Natural killer cell (primary cell): ENCODE measurements around the gene PPP1R1B. TPM values are rescaled to one million over a fixed set of nuclear protein-coding genes. Genes with fewer than 3 reads are reported as not detected.

ENCODE experiments used
- ATAC-seq, 3 donors: fragments of 150-1000 bp in 2 of 3; fragments of 200-7000 bp in 1 of 3; cut with Tn5 transposase; 1 replicate in 1 of 3; 2 replicates in 2 of 3; pipeline ENCODE4 v1.10.0; 2021; ENCODE audit warnings: mild to moderate bottlenecking in 2 of 3, moderate library complexity in 2 of 3
- DNase-seq, 2 donors: peaks; one replicate each; pipeline versions ENCODE4 v3.0.0 to v3.0.0-alpha.2; 2013 to 2021; ENCODE audit warnings: mixed read lengths in 1 of 2
- H3K27ac ChIP-seq: one replicate; pipeline ENCODE4 v1.5.1; 2013; ENCODE audit warnings: mild to moderate bottlenecking, low read length
- H3K27me3 ChIP-seq: one replicate; pipeline ENCODE4 v1.6.1; 2013; ENCODE audit warnings: low read length; ENCODE audit not compliant: control insufficient read depth, insufficient read depth
- H3K36me3 ChIP-seq: one replicate; pipeline ENCODE4 v1.6.1; 2013; ENCODE audit warnings: low read length; ENCODE audit not compliant: control insufficient read depth, insufficient read depth
- H3K4me1 ChIP-seq: one replicate; pipeline ENCODE4 v1.6.1; 2013; ENCODE audit warnings: low read length; ENCODE audit not compliant: control insufficient read depth, insufficient read depth
- H3K4me3 ChIP-seq: one replicate; pipeline ENCODE4 v1.5.1; 2013; ENCODE audit warnings: low read length
- H3K9me3 ChIP-seq: one replicate; pipeline ENCODE4 v1.6.1; 2013; ENCODE audit warnings: low read length; ENCODE audit not compliant: control insufficient read depth, insufficient read depth
- H3K27ac Mint-ChIP-seq, 2 donors: one replicate each; pipeline ENCODE4 v1.8.0; 2022; ENCODE audit warnings: mild to moderate bottlenecking in 2 of 2, mixed read lengths in 2 of 2, moderate library complexity in 1 of 2
- H3K27me3 Mint-ChIP-seq, 2 donors: one replicate each; pipeline ENCODE4 v1.8.0; 2022; ENCODE audit warnings: low read depth in 2 of 2, mixed read lengths in 2 of 2
- H3K36me3 Mint-ChIP-seq: one replicate; pipeline ENCODE4 v1.8.0; 2022; ENCODE audit warnings: mixed read lengths
- H3K4me1 Mint-ChIP-seq, 2 donors: one replicate each; pipeline ENCODE4 v1.8.0; 2022; ENCODE audit warnings: mixed read lengths in 2 of 2
- H3K4me3 Mint-ChIP-seq: one replicate; pipeline ENCODE4 v1.8.0; 2022; ENCODE audit warnings: mild to moderate bottlenecking, moderate library complexity, mixed read lengths
- H3K9me3 Mint-ChIP-seq, 2 donors: one replicate each; pipeline ENCODE4 v1.8.0; 2022; ENCODE audit warnings: mixed read lengths in 2 of 2
- WGBS: methylation state at CpG from one replicate; pipeline ENCODE4 v1.1.7; 2013; ENCODE audit warnings: missing lambda C conversion rate; ENCODE audit not compliant: insufficient coverage; 5-methylcytosine and 5-hydroxymethylcytosine counted together
- intact Hi-C: fragments of 100-400 bp; cut with micrococcal nuclease; formaldehyde crosslinking; loops from one replicate; pipeline ENCODE4 v1.14.2; 2022
- total RNA-seq, 4 donors: library from RNA; stranded (reverse); fragments of 120-200 nt in 1 of 4; gene quantifications; one replicate each; pipeline versions ENCODE4 v1.2.3 to v1.2.4, GENCODE V29; 2013 to 2022
- TF ChIP-seq, protein P1 (sequence below): fragments of 200-600 bp; IDR thresholded peaks from one replicate; pipeline ENCODE4 v1.8.0; 2022; ENCODE audit warnings: antibody characterized with exemption

Gene PPP1R1B
- total RNA-seq, 3 donors from 2014 or later (not counting 1 experiment from before 2014, with no cell fraction given) = not detected

DNA sequence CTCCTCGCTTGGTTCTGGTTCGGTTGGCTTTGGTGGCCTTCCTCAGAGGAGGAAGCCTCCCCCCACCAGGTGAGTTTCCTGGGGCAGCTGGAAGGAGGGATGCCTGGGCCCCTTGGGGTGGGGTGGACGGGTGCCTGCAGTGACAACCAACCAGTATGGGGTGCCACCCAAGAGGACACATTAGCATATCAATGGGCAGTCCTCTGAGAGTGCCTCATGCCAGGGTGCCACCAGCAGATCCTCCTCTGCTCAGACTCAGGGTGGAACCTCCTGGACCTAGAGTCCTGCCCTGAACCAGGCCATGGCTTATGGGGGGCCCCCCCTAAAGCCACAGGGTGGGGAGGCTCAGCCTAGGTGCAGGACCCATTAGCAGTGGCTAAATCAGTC is 2.7 kb downstream of the PPP1R1B start:
- Mint-ChIP-seq H3K4me3 (no peak overlapping the region), H3K4me1 (peaks cover 0 to 20% of the 10 kb centered on the region in 2 donors)
- no peaks in the 10 kb centered on the region for H3K9me3 ChIP-seq

DNA sequence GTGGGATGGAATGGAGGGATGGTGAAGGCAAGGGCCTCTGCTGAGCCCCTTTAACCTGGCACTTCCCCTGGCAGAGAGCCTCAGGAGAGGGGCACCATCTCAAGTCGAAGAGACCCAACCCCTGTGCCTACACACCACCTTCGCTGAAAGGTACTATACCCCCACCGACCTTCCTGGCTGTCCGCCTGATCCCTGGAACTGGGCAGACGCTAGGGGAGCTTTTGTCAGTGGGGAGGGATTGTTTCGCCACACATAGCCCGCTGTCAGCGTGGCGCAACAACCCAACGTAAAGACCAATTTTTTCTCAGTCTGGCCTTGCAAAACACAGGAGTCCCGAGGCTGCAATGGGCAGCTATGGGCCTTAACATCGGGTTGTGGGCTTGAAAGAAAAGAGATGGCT is 3.1 kb downstream of the PPP1R1B start:
- H3K4me3 Mint-ChIP-seq = no peak overlapping the region

More for the DNA sequence above, 2.7 kb downstream of the PPP1R1B start:
- Histone ChIP-seq H3K27me3 (peaks cover 13% of the 10 kb centered on the region), H3K36me3 (no peaks in the 10 kb centered on the region), H3K27ac (no peak overlapping the region), H3K4me1 (peaks cover 6% of the 10 kb centered on the region), H3K4me3 (no peak overlapping the region)
- WGBS = 82% methylated on average over 2 of the region's 3 CpGs
- Mint-ChIP-seq H3K9me3 (no peaks in the 10 kb centered on the region), H3K36me3 (no peaks in the 10 kb centered on the region), H3K27ac (no peak overlapping the region), H3K27me3 (peaks cover 10 to 34% of the 10 kb centered on the region in 2 donors)
- ATAC-seq (no peak), DNase-seq (no peak)
- intact Hi-C loops = no loop called here
- TF ChIP-seq, protein P1, sequence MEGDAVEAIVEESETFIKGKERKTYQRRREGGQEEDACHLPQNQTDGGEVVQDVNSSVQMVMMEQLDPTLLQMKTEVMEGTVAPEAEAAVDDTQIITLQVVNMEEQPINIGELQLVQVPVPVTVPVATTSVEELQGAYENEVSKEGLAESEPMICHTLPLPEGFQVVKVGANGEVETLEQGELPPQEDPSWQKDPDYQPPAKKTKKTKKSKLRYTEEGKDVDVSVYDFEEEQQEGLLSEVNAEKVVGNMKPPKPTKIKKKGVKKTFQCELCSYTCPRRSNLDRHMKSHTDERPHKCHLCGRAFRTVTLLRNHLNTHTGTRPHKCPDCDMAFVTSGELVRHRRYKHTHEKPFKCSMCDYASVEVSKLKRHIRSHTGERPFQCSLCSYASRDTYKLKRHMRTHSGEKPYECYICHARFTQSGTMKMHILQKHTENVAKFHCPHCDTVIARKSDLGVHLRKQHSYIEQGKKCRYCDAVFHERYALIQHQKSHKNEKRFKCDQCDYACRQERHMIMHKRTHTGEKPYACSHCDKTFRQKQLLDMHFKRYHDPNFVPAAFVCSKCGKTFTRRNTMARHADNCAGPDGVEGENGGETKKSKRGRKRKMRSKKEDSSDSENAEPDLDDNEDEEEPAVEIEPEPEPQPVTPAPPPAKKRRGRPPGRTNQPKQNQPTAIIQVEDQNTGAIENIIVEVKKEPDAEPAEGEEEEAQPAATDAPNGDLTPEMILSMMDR = no peak

DNA sequence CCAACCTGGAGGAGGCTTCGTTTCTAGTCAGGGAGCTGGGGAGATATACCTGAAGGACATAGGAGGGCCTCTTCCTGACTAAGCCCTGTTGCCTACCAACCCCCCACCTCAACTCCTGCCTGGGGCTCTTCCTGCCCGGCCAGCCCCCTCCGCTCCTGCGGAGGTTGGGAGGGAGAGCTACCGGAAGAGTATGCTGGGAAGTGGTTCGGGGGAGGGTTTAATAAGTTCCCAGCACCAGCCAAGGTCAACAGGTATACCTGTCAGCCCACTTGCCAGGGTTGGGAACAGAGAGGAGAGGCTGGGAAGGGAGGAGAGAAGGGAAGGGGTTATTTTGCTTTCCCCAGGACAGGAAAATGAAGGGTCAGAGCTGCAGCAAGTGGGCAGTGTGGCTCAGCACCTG is 4.7 kb downstream of the PPP1R1B start:
- Mint-ChIP-seq H3K27me3 (peaks cover 2 to 27% of the 10 kb centered on the region in 2 donors), H3K9me3 (no peaks in the 10 kb centered on the region), H3K27ac (no peak overlapping the region), H3K36me3 (no peaks in the 10 kb centered on the region), H3K4me1 (peaks cover 0 to 14% of the 10 kb centered on the region in 2 donors), H3K4me3 (no peak overlapping the region)
- peaks cover 13% of the 10 kb centered on the region for H3K4me1 ChIP-seq
- no peak overlapping the region for H3K4me3 ChIP-seq
- ATAC-seq = no peak
- WGBS = 44% methylated on average over 5 of the region's 6 CpGs
- intact Hi-C loops = no loop called here
- no peaks in the 10 kb centered on the region for H3K36me3 ChIP-seq
- TF ChIP-seq, protein P1 = no peak
- H3K27me3 ChIP-seq = peaks cover 10% of the 10 kb centered on the region
- H3K9me3 ChIP-seq = no peaks in the 10 kb centered on the region
- DNase-seq = no peak
- H3K27ac ChIP-seq = no peak overlapping the region

More for the DNA sequence above, 3.1 kb downstream of the PPP1R1B start:
- no peaks in the 10 kb centered on the region for H3K9me3 Mint-ChIP-seq
- peaks cover 0 to 18% of the 10 kb centered on the region in 2 donors for H3K4me1 Mint-ChIP-seq
- Histone ChIP-seq H3K4me1 (peaks cover 6% of the 10 kb centered on the region), H3K27me3 (peaks cover 13% of the 10 kb centered on the region), H3K4me3 (no peak overlapping the region), H3K36me3 (no peaks in the 10 kb centered on the region), H3K9me3 (no peaks in the 10 kb centered on the region), H3K27ac (no peak overlapping the region)
- TF ChIP-seq, protein P1 = no peak
- no peak for ATAC-seq
- intact Hi-C loops = no loop called here
- peaks cover 10 to 34% of the 10 kb centered on the region in 2 donors for H3K27me3 Mint-ChIP-seq
- DNase-seq = no peak
- 89% methylated on average over 11 of the region's 12 CpGs for WGBS
- no peak overlapping the region for H3K27ac Mint-ChIP-seq
- H3K36me3 Mint-ChIP-seq = no peaks in the 10 kb centered on the region
